CD4-positive, alpha-beta T cell treated with Interleukin-2 at 100 ng/mL for 4 hours (primary cell): ENCODE data around the gene CDH2.

Source experiments
- DNase-seq: peaks from one replicate; pipeline ENCODE4 v3.0.0-alpha.2; 2020; ENCODE audit warnings: low spot score

Gene CDH2

DNA sequence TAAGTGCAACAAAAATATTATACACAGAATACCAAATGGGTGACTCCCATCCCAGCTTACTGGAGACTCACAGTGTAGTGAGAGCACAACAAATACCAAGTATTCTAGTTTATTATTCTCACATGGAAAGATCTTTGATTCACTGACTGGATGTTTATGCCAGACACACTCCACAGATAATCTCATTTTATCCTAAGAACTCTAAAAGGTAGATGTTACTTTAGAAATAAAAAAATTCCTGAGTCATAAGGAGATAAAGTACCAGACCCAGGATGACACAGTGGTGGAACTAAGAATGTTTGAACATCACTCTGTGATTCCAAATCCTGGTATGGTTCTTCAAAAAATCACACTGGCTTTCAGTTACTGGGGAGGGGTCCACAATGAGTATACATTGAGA is 136.2 kb downstream of the CDH2 start:
- DNase-seq, result no peak

DNA sequence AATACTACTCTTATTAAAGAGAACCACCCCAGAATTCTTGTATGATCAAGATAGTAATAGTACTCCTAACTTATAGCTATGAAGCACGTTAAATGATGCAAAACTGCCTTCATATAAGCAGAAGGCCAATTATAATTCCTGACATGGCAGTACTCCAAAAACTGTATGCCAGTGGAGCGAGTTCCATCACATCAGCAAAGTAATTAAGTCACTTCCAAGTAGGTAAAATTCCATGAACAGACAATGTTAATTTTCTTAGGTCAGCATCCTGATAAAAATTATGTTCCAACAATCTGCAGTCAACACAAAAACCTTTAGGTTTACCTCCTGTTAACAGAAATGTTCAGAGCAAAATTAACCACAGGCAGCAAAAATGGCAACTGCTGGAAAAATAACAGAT is 136.7 kb downstream of the CDH2 start:
- no peak for DNase-seq

DNA sequence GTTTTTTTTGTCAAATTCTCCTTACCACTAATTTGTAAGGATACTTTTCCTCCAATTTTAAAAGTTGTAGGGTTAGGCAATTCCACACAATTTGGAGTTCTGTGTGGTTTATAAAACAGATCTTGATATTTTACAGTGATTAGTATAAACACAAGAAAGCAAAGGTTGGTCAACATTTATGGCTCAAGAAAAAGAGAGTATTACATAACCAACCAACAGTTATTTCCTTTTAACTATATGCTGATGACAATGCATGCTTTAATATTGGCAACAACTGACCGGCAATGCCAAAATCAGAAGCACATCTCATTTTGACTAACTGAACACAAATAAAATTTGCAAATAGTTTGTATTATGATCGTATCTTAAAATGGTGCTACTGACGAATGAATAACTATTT is 137.2 kb downstream of the CDH2 start:
- DNase-seq, result no peak

- DNase-seq, result no peak
Measured at GRCh38 chr18:28039078-28039477, 137.9 kb downstream of the CDH2 start.

- no peak for DNase-seq
Measured at GRCh38 chr18:28036488-28036887, 140.4 kb downstream of the CDH2 start.

- no peak for DNase-seq
Measured at GRCh38 chr18:28034567-28034966, 142.4 kb downstream of the CDH2 start.

- no peak for DNase-seq
Measured at GRCh38 chr18:28032177-28032576, 144.8 kb downstream of the CDH2 start.

GRCh38 chr18:28030458-28030857 is 146.5 kb downstream of the CDH2 start:
- no peak for DNase-seq

- no peak for DNase-seq
Measured at GRCh38 chr18:28027755-28028154, 149.2 kb downstream of the CDH2 start.

DNA sequence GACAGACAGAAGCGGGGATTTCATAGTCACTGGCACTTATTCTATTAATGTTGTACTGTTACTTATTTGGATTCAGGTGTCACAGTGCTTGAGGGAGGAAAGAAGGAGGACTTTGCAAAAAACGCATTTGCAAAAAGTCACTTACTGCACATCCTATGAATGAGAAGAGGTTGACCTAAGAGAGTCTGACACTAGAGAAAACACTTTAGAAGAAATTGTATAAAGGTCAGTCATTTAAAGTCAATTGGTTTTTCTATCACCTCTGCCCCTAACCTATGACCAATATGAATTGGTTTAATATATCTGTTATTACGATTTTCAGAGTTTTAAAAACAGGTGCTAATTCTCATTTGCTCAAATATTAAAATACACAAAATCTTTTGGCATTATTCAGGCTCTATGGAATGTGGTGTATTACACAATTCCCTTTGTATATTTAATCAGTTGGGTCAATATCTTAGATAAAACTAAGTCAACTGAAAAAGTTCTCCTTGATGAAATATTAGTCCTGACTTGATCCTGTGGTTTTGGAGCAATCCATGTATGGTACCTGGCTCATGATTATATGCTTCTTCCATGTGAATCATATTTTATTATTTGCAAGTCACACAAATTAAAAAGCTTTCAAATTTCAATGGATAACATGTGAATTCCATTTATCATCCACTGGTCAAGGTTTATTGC is 157.4 kb downstream of the CDH2 start:
- DNase-seq, result no peak

DNA sequence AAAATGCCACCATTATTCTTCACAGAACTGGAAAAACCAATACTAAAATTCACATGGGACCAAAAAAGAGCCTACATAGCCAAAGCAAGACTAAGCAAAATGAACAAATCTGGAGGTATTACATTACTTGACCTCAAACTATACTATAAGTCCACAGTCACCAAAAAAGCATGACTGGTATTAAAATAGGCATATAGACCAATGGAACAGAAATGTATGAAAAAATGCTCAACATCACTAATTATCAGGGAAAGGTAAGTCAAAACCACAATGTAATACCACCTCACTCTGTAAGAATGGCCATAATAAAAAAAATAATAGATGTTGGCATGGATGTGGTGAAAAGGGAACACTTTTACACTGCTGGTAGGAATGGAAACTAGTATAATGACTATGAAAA is 158.6 kb downstream of the CDH2 start:
- DNase-seq, result no peak

- DNase-seq, result no peak
Measured at GRCh38 chr18:28015671-28016070, 161.3 kb downstream of the CDH2 start.

DNA sequence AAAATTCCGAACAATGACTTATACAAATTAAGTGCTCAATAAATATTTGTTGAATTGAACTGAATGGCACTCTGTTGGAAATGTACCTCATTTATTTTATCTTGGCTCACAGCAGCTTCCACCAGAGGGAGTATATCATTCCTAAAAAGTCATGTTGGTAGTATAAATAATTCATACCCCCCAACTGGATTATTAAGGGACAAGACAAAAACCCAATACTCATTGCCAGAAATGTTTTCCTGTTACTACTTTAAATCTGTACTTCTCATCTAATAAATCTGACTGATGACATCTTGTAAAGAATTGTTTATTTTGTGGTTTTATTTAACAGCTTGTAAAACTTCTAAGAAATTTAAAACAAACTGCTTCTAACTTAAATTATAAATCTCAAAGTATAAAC is 163.9 kb downstream of the CDH2 start:
- no peak for DNase-seq

DNA sequence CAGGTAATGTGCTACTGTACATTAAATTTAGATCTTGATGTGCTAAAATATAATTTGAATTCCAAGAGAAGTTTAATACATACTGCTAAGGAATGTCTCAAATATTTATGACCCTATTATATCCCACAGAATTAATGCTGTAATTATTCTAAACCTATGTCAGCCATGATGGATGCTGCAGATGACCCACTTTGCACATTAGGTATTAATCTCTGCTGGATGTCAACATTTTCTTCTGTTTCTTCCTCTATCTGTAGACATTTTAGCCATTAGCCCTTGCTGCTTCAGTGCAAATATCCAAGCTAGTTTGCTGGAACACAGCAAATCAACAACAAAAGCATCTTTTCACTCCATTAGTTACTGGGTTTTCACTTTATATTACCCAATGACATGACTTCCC is 164.6 kb downstream of the CDH2 start:
- DNase-seq, result no peak

DNA sequence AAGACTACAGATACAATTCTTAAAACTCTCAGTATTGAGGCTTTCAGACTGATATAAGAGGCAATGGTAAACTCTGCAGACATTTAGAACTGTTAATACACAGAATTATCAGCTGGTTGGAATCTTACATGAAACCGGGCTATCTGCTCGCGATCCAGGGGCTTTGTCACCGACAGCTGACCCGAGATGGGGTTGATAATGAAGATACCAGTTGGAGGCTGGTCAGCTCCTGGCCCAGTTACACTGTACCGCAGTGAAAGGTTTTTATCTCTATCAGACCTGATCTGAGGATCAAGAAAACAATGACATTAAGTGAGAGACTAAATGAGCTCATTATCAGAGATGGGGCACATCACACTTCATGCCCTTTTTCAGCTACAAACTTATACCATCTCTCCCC is 167.3 kb downstream of the CDH2 start:
- DNase-seq, result no peak

DNA sequence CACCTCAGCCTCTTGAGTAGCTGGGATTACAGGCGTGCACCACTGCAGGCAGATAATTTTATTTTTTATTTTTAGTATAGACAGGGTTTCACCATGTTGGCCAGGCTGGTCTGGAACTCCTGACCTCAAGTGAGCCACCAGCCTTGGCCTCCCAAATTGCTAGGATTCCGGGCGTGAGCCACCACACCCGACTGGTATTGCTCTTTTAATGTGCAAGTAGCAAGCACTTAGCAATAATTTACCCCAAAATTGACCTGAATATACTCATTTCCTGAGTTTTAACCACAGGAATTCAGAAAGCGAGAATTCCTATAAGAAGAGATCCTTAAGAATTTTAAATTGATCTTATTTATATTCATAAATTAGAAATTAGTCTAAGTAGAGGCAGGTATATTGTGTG is 169.1 kb downstream of the CDH2 start:
- no peak for DNase-seq

GRCh38 chr18:28005164-28005563 is 171.8 kb downstream of the CDH2 start:
- DNase-seq, result no peak

GRCh38 chr18:28004606-28005005 is 172.3 kb downstream of the CDH2 start:
- no peak for DNase-seq

DNA sequence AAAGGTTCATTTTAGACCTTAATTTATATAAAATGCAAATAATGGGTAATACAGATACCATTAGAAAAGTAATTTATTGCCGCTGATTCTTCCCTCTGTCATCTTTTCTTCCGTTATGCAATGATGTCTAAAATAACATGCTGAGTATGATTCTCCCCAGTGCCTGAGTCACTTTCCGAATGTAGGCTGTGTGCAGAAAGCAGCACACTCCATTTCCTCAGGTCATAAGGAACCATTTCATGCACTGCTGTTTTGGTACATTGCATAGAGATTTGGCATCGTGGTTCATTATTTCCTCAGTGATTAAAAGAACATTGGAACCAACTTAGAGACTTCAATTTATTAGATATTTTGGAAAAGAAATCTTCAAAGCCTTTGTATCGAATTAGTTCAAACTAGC is 173.5 kb downstream of the CDH2 start:
- no peak for DNase-seq

- no peak for DNase-seq
Measured at GRCh38 chr18:28002841-28003240, 174.1 kb downstream of the CDH2 start.

GRCh38 chr18:27996801-27997272 is 180.1 kb downstream of the CDH2 start:
- no peak for DNase-seq

DNA sequence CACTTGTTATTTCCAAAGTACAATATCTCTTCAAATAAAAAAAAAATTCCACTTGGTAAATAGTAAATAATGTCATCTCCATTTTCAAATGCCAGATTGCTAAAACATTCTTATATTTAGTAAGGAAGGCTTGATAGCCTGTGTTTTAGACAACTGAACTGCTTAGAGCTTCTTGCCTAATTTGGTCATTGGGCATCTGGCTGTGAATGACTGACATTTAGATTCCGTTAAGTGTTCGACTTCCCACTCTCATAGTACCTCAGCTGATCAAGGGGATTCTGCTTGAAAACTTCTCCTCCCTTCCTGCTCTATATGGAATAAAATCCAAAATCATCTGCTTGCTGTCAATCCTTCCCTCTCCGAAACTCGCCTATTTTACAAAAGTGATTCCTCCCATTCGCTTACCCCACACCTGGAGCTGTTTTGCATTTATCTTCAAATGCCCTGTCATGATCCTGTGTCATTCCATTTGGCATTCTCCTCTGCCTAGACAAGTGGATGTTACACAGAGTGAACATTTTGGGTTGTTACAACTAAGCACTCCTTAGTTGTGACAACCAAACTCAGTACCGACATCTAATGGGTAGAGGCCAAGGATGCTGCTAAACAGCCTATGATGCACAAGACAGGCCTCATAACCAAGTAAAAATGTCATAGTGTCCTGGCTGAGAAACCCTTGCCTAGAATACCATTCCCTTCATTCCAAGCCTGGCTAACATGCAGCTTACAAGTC is 181.0 kb downstream of the CDH2 start:
- DNase-seq, result no peak

DNA sequence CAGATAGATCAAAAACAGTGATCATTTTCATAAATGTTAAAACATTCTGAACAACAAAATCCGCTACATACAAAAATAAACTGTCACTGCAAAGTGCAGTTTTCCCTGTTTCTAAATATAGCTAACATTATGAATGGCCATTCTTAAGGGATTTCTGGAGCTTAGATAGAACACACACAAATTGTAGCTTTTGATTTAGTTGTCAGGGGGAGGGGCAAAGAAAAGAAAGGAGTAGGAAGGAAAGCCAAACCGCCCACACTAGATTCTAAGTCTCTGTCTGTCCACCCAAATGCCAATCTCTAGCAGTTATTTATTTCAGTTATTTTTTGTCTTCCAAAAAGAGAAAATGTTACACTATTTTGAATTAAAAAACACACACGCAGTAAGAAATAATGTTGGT is 182.4 kb downstream of the CDH2 start:
- no peak for DNase-seq

DNA sequence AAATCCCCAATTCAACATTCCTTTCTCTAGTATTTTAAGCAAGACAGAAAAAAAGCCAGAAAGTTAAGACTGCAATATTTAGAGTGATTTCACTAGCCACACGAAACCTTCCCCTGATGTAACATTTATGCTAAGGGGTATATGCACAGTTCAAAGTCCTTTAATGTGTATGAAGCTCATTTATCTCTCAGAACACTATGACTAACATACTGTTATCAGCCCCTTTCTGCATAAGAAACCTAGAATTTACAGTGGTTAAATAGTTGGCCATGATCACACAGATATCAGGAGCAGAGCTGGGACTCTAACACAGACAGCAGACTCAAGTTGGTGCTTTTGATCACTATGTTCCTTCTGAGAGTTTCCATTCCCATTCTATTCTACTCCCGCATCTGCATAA is 185.5 kb downstream of the CDH2 start:
- DNase-seq, result no peak
